HL-60 (cell line): ENCODE results near the gene GNG3.
"Not testable (repeated sequence)": the region's sequence is repeated elsewhere in the genome, so short reads cannot be mapped to it uniquely, and the experiment has no call there.

Source experiments
- DNase-seq, 2 experiments: peaks; one replicate each; pipeline ENCODE4 v3.0.0-alpha.2; 2010 to 2020; ENCODE audit warnings: low read depth in 1 of 2, low spot score in 1 of 2
- H3K27ac ChIP-seq: fragments of 250-450 bp; sonication (Bioruptor Pico); replicated peaks from 2 replicates; pipeline ENCODE4 v1.5.1; 2020; ENCODE audit warnings: mild to moderate bottlenecking, moderate library complexity
- H3K27me3 ChIP-seq: fragments of 250-450 bp; sonication (Bioruptor Pico); 2 replicates; pipeline ENCODE4 v1.5.1; 2021; ENCODE audit warnings: mild to moderate bottlenecking, moderate library complexity; ENCODE audit not compliant: insufficient read depth, poor library complexity, severe bottlenecking
- H3K4me3 ChIP-seq: replicated peaks from 2 replicates; pipeline ENCODE4 v1.5.1; 2011; ENCODE audit warnings: mild to moderate bottlenecking, control low read depth, low read length; ENCODE audit not compliant: insufficient read depth
- CTCF ChIP-seq: IDR thresholded peaks from one replicate; pipeline ENCODE4 v1.5.1; 2011; ENCODE audit warnings: low read length, control low read depth, inconsistent platforms; ENCODE audit not compliant: insufficient read depth
- GABPA ChIP-seq: IDR thresholded peaks from 2 replicates; pipeline ENCODE4 v1.6.1; 2012; ENCODE audit warnings: low read depth
- POLR2AphosphoS5 ChIP-seq: IDR thresholded peaks from 2 replicates; pipeline ENCODE4 v1.6.1; 2012; ENCODE audit warnings: low read depth
- SPI1 ChIP-seq: IDR thresholded peaks from 2 replicates; pipeline ENCODE4 v1.6.1; 2012; ENCODE audit warnings: low read depth, mild to moderate bottlenecking, borderline replicate concordance
- TF ChIP-seq, protein P1 (sequence below): IDR thresholded peaks from 2 replicates; pipeline ENCODE4 v1.6.1; 2012; ENCODE audit warnings: low read depth; ENCODE audit not compliant: insufficient replicate concordance

GNG3 gene

DNA sequence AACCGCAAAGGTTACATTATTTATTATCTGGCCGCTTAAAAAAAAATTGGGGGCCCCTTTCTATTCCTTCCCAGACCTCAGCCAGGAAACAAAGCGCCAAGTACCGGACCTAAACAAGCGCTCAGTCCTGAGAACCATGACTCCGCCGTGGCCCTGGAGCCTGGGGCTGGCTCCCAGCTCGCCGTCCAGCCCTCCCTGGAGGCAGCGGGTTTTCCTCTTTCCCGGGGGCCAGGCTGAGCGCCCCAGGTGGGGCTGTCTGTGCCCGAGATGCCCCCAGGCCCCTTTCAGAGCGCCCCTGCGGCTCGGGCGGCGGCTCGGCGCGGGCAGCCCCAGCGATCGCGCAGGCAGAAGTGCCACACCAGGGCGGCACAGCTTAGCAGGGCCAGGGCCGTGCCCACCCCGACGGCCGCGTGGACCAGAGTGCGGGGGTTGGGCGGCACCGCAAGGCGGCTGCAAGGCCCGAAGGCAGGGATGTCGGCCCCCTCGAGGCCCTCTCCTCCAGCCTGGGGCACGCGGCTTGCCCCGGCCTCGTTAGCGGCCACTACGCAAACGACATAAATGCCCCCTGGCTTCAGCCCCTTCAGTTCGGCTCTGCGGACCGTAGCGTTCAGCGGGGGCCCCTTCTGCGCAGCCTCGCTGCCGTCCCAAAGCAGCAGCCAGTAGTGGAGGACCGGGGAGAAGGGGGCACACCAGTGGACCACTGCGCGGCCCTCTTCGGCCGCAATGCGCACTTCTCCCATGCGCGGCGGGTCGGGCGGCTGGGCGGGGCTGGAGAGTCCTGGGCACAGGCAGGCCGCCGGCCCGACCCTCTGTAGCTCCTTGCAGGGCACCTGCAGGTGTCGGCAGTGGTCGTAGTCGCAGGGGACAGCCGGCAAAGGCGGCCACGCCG lies 19.7 kb upstream of the GNG3 start:
- no peaks in the 10 kb centered on the region for H3K27me3 ChIP-seq
- no peak for DNase-seq
- H3K27ac ChIP-seq: no peak overlapping the region
- H3K4me3 ChIP-seq: no peak overlapping the region
- no peak for TF ChIP-seq GABPA
- no peak for TF ChIP-seq SPI1
- TF ChIP-seq, protein P1, sequence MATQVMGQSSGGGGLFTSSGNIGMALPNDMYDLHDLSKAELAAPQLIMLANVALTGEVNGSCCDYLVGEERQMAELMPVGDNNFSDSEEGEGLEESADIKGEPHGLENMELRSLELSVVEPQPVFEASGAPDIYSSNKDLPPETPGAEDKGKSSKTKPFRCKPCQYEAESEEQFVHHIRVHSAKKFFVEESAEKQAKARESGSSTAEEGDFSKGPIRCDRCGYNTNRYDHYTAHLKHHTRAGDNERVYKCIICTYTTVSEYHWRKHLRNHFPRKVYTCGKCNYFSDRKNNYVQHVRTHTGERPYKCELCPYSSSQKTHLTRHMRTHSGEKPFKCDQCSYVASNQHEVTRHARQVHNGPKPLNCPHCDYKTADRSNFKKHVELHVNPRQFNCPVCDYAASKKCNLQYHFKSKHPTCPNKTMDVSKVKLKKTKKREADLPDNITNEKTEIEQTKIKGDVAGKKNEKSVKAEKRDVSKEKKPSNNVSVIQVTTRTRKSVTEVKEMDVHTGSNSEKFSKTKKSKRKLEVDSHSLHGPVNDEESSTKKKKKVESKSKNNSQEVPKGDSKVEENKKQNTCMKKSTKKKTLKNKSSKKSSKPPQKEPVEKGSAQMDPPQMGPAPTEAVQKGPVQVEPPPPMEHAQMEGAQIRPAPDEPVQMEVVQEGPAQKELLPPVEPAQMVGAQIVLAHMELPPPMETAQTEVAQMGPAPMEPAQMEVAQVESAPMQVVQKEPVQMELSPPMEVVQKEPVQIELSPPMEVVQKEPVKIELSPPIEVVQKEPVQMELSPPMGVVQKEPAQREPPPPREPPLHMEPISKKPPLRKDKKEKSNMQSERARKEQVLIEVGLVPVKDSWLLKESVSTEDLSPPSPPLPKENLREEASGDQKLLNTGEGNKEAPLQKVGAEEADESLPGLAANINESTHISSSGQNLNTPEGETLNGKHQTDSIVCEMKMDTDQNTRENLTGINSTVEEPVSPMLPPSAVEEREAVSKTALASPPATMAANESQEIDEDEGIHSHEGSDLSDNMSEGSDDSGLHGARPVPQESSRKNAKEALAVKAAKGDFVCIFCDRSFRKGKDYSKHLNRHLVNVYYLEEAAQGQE: no peak
- TF ChIP-seq CTCF: no peak
- no peak for TF ChIP-seq POLR2AphosphoS5

DNA sequence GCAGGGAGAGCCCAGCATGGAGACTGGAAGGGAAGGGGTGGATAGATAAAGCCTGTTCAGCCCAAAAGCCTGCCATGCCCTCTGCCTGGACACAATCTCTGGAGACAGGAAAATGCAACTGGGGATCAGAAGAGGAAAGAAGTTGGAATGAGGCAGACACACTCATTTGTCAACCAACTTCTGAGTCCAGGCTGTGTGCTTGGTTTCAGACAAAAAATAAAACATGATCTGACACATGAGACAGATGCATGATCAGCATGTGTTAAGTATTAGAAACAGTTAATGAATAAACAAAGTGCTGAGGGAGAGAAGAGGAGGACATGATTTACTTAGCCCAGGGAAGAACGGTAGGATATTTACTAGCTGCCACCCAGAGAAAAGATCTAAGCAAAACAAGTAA lies 19.0 kb upstream of the GNG3 start:
- Histone ChIP-seq H3K27me3 (no peaks in the 10 kb centered on the region), H3K4me3 (no peak overlapping the region), H3K27ac (no peak overlapping the region)
- TF ChIP-seq, protein P1: no peak
- TF ChIP-seq CTCF (no peak), GABPA (no peak), POLR2AphosphoS5 (no peak), SPI1 (no peak)
- no peak for DNase-seq

- H3K27ac ChIP-seq: no peak within 1 kb of the TSS
- H3K27me3 ChIP-seq: no peaks in the 10 kb centered on the region
- no peak for DNase-seq
- no peak for TF ChIP-seq GABPA
- TF ChIP-seq, protein P1: no peak
- no peak for TF ChIP-seq SPI1
- no peak for TF ChIP-seq POLR2AphosphoS5
- TF ChIP-seq CTCF: no peak
- no peak within 1 kb of the TSS for H3K4me3 ChIP-seq
Observed at GRCh38 chr11:62689421-62690183, 17.9 kb upstream of the GNG3 start, which contains the start of gene LRRN4CL. Gene LRRN4CL (minus strand): TSS chr11:62689530. CDS start chr11:62688508, 1,022 bp downstream.

GRCh38 chr11:62693624-62694023 lies 13.9 kb upstream of the GNG3 start:
- H3K27ac ChIP-seq, H3K4me3 ChIP-seq, DNase-seq, H3K27me3 ChIP-seq: not testable (repeated sequence)
